NCI-H187 treated with DMSO at 0.1 percent for 48 hours (cell line): Measurements from ENCODE around the gene ENKUR.

Experiments
- DNase-seq: peaks from one replicate; lab custom pipeline; 2025; lab: John Stamatoyannopoulos, UW

The ENKUR gene

DNA sequence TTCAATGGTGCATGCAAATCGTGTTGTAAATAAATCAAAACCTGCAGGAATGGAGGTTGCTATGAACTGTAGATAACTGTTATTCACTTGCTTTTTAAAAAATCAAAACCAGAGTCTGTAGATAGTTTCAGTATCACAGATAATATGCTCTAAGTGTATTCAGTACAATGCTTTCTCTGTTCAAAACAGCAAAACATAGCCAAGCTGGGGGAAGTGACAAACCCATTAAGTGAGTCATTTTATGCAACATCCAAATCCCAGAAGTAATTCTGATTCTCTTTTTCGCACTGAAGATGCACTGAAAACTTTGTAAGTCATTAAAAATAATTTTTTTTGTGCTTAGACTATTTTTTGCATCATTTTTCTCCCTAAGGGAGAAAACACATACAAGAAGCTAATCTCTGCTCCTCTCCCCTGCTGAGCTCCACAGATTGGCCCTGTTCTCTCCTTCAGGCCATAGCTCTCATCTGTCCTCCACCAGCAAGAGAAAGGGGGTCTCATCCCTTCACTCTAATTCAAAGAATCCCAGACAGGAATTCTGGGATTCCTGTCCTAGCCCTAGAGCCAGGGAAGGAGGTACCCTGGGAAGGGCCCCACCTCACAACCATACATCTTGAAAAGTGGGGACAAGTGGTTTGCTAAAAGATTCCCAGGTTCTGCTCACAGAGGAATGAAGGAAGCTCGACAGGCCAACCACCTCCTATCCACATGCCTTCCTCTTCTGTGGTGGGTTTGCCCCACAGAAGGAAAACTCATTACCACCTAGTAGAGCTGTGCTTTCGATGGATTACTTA is 68.5 kb downstream of the ENKUR start:
- no peak for DNase-seq

- DNase-seq: no peak
These were observed 71.3 kb downstream of the ENKUR start for GRCh38 chr10:24944512-24945255.

- no peak for DNase-seq
These were observed 77.4 kb downstream of the ENKUR start for GRCh38 chr10:24938525-24938924.

- no peak for DNase-seq
These were observed 77.9 kb downstream of the ENKUR start for GRCh38 chr10:24938076-24938475.

GRCh38 chr10:24935504-24936292 is 80.3 kb downstream of the ENKUR start:
- DNase-seq: no peak
